ENCODE measurements around the gene OSR1.
"Not testable (repeated sequence)": the region's sequence is repeated elsewhere in the genome, so short reads cannot be mapped to it uniquely, and the experiment has no call there.

The OSR1 gene

DNA sequence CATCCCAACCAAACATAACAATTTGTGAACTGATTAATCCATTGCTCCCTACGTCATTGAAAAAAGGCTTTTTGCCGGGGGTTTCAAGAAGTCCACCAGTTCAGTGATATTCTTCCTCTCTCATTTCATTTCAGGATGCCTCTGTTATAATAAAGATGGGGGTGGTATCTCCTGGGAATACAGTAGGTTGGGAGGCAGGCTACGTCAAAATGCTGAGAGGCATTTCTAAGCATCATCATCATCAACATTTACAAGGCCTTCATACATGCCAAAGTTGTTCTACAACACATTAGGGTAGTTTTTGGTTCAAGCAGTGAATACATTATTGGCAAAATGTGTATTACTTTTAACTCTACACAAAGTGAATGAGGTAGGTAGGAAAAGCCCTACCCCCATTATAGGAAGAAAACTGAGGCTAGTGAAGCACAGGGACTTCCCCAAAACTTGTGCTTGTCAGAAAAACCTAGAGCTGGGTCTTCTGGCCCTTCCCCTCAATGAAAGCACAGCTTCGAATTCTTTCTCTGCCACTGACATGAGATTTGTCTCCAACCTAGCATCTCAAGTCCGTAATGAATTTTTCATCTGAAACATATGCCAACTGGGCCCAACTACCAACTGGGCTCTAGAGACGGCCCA is 11.3 kb downstream of the OSR1 start:
- no peak for DNase-seq (ENCODE audit: low read depth, low spot score)
- H3K27ac ChIP-seq = peak overlapping the region; percentile 76

DNA sequence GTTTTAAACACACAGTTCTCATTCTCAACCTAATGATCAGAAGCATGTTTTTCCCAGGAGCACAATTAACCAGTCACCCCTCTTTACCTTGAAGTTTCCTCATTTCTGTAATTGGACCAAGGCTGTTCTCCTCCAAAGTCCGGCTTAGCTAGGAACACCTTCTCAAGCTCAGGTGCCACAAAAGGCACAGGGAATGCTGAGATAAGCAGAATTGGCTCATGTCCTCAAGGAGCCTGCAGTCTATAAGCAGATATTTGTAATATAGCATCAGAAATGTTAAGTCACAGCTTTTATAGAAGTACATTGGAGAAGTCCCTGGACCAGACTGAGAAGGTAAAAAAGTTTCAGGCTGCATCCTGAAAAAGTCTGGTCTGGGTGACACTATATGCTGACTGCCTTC is 20.7 kb downstream of the OSR1 start:
- no peak overlapping the region for H3K27ac ChIP-seq
- DNase-seq (ENCODE audit: low read depth, low spot score) = no peak

DNA sequence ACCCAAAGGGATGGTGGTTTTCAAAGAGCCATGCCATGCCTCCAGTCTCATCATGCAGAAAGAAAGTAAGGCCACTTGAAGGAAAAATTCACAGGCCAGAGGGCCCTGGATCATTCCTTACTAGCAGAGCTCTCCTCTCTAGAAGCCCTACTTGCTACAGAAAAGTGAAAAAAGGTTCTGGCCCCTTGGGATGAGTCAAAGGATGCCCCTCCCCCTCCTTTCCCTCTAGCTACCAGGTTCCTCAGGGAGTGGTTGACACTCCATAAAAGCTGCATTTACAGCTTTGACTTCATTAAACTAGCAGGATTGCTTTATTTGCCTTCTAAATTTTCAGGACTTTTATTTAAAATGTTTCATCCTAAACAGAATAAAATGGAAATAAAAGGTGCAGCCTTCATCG is 21.2 kb downstream of the OSR1 start:
- DNase-seq (ENCODE audit: low read depth, low spot score) = no peak
- no peak overlapping the region for H3K27ac ChIP-seq

DNA sequence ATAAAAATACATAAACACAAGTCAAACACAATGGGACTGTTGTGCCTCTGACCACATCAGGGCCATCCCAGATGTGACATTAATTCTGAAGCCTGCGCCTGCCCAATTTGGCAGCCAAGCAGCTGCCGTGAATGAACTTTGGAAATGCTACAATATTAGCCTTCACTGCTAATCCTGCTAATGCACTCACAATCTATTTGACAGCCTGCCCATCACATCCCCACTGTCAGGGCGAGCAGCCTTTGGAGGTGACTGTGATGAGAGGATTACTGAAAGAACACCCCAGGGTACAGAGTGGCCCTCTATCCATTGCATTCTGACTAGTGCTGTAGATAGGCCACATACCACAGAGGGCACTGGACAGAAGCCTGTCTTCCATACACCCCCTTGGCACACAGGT is 21.6 kb downstream of the OSR1 start:
- no peak overlapping the region for H3K27ac ChIP-seq
- no peak for DNase-seq (ENCODE audit: low read depth, low spot score)

DNA sequence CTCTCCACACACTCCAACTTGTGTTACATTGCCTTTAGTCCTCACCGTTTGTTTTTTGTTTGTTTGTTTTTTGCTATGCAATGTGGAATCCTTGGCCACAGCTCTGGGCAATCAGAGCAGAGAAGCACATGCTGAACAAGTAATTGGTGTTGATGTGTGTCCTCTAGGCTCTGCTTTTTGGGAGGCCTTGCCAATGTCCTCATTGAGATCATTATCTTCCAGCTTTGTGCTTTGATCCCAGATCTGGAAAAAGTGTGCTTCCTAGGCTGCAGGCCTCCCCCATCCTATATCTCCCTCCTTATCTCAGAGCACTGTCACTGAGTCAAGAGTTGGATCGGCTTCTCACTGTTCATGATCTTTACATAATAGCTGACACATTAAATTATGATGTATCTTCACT is 25.9 kb downstream of the OSR1 start:
- DNase-seq (ENCODE audit: low read depth, low spot score) = no peak
- H3K27ac ChIP-seq = no peak overlapping the region

DNA sequence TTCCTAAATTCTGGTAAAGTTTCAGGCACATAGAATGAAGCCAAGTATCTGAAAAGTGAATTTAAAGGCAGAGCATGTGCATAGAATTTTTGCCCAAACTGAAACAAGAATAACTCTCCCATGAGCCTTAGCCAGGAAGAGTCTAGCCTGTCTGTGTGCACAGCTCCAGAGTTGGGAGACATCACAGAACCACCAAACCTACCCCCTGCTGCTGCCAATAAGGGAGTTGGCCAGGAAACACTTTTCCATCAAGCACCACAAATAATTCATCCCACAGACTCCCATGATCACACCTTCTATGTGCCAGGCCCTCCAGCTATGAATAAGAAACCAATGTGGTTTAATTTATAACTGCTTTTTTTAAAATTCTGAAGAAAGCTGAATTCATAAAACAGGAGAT is 27.0 kb downstream of the OSR1 start:
- DNase-seq (ENCODE audit: low read depth, low spot score) = no peak
- H3K27ac ChIP-seq = no peak overlapping the region

DNA sequence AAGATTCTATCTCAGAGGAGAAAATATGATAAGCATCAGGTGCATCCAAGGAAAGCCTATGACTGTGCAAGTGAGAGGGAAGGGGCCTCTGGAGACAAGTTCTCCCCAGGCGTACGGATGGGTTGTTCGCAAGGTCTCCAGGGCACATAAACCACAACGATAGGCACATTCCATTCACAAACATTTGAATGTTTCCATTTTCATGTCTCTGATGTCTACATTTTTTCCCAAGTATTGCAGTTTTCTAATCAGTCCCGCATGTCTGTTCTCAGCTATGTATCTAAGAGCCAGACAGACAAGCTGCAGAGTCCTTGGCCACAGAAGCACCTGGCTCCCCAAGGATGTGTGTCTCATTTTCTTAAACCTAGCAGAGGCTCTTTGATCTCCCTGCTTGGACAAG is 28.0 kb downstream of the OSR1 start:
- no peak overlapping the region for H3K27ac ChIP-seq
- DNase-seq (ENCODE audit: low read depth, low spot score) = no peak

DNA sequence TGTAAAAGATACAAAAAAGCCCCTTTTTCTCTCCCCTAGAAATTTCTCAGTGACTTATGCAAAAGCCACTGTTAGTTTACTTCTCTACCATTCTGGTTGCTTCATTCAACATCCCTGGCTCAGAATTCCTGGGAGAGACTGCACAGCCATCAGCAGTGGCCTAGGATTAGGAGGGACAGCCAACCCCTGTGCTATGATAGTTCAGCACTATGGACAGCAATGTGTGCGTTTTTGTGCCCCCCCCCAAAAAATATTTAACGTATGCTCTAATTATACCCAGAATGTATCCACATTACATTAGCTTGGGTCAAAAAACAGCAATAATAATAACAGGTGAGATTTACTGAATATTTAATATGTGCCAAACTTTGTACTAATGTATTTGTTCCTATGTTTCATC is 29.0 kb downstream of the OSR1 start:
- no peak overlapping the region for H3K27ac ChIP-seq
- no peak for DNase-seq (ENCODE audit: low read depth, low spot score)

DNA sequence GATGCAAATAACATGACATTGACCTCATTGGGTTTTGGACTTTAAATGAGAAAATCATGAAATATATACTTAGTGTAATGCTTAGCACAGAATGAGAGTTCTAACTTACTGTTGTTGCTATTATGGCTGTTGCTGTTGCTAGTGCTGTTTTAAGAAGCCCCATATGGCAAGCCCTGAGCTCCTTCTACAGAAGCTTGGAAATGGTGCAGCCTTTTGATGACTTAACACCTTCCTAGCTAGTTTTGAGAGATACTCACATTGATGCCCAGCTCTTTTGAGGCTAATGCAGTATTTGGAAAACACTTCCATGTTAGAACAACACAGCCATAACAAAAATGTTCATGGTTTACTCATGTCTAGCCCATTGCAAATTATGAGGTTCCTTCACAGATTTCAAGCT is 30.9 kb downstream of the OSR1 start:
- H3K27ac ChIP-seq = no peak overlapping the region
- no peak for DNase-seq (ENCODE audit: low read depth, low spot score)

DNA sequence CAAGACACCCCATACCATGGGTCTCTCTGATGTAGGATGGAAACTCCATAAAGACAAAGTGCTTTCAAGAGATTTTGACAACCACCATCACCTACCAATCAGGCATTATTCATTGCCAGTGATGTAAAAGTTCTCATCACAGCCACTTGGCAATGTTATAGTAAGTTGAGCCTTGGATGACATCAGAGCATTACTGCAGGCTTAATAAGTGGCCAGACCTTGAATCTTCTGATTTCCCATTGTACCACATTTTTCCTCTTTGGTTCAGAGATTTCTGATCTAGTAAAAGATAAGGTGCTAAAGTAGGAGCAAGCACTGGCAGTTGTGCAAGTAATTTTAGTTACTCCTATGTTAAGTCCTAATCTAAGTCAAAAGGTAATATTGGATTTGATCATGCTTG is 36.5 kb downstream of the OSR1 start:
- no peak overlapping the region for H3K27ac ChIP-seq
- DNase-seq (ENCODE audit: low read depth, low spot score) = no peak

DNA sequence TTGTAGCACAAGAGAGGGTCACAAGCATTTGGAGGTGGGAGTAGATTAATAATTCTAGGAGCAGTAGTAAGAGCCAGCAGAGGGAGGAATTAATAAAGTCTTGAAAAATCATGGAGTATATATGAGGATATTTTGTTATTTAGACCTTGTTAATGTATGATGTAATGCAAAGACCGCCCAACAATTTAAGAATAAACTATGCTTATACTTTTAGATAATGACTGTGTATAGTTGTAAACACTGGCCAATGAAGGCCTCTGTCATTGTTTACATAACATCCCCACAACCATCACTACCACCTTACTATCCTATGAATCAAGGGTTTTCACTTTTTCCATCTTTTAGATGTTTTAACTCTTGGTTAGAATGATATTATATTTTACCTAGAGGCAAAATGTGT is 37.6 kb downstream of the OSR1 start:
- DNase-seq (ENCODE audit: low read depth, low spot score) = no peak
- H3K27ac ChIP-seq = no peak overlapping the region

DNA sequence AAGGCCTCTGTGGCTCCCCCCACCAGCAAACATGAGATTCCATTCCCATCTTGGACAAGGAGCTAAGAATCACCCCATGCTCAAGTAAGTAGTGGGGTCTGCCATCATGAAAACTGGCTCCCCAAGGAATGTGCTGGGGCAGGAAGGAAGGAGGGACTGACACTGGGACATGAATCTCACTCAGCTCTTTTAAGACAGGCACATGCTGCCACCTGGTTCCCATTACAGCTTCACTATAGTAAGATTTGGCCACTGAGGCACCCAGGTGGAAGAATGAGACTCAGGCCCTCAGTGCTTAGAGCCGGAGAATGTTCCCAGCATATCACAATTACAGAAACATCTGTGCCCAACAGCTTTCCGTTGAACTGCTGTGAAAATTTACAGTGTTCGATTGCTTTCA is 38.7 kb downstream of the OSR1 start:
- no peak for DNase-seq (ENCODE audit: low read depth, low spot score)

DNA sequence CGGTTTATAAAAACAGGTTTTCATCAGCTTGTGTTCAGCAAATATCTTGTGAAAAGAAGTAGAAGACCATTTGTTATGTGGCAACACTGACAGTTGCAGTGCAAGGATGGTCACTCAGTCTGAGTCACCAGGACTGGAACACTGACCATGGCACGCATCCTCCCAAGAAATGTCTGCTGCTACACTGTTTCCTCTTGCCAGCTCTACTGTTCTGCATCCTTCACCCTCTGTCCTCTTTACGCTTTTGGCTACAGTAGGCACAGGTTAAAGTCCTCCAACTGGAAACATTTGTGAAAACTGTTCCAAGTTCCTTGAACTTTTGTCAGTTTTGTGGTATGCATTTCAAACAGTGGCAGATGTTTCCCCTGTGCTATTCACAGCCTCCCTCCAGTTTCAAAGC is 39.4 kb downstream of the OSR1 start:
- no peak for DNase-seq (ENCODE audit: low read depth, low spot score)
- no peak overlapping the region for H3K27ac ChIP-seq

More for the DNA sequence above, 38.7 kb downstream of the OSR1 start:
- H3K27ac ChIP-seq = no peak overlapping the region

DNA sequence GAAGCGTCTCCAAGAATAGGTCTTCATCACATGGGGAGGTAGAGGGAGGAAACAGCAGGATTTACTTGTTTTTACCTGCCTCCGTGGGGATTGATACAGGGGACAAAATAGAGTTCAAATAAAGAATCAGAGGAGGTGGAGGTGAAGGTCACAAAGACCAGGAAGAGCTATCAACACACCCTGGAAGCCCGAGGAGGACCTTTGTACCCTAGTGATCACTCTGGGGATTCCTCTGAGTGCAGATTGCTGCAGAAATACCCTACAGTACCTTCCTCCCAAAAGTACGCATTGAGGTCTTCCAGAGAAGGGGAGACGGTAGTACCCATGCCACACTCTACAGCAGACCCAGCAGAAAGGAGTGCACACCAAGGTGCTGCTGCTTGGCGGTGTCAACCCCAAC is 44.9 kb downstream of the OSR1 start:
- H3K27ac ChIP-seq = no peak overlapping the region
- DNase-seq (ENCODE audit: low read depth, low spot score) = no peak

DNA sequence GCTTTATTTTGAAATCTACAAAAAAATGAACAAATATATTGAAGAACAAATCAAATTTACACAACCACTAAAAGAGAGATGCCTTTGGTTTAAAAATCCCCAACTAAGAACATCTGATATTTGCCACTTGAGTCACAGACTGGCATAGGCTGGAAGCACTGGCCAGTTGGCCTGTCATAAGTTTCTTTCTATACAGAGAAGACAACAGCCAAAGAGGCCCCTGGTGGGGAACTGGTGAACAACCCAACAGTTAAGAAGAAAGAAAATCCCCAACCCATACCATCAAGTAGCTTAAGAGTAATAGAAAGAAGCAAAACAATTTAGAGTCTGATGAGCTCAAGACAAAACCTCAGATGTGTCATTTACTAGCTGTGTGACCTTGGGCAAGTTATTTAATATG is 45.5 kb downstream of the OSR1 start:
- no peak overlapping the region for H3K27ac ChIP-seq
- DNase-seq (ENCODE audit: low read depth, low spot score) = no peak

DNA sequence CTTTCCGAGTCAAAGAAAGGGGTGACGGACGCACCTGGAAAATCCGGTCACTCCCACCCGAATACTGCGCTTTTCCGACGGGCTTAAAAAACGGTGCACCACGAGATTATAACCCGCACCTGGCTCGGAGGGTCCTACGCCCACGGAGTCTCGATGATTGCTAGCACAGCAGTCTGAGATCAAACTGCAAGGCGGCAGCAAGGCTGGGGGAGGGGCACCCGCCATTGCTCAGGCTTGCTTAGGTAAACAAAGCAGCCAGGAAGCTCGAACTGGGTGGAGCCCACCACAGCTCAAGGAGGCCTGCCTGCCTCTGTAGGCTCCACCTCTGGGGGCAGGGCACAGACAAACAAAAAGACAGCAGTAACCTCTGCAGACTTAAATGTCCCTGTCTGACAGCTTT is 52.4 kb downstream of the OSR1 start:
- not testable (repeated sequence) for DNase-seq (ENCODE audit: low read depth, low spot score); H3K27ac ChIP-seq

DNA sequence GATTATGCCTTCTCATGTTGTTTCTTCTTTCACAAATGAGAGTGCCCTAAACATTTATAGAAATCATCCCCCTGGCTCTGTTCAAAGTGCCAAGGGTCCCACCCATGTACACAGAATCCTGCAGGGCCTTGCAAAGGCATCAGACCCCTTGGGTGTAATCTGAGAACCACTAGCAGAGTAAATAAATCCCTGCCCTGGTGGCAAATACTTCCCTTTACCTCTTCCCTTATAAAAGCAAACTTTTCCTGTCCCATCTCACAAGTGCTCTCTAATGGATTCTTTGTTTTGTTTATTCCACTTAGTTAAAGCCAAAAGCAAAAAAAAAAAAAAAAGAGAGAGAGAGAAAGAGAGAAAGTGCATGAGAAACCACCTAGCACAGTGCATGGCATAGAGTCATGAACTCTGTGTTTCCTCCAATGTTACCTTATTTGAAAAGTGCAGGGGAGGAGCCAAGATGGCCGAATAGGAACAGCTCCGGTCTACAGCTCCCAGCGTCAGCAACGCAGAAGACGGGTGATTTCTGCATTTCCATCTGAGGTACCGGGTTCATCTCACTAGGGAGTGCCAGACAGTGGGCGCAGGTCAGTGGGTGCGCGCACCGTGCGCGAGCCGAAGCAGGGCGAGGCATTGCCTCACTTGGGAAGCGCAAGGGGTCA is 52.9 kb downstream of the OSR1 start:
- not testable (repeated sequence) for DNase-seq (ENCODE audit: low read depth, low spot score); H3K27ac ChIP-seq

DNA sequence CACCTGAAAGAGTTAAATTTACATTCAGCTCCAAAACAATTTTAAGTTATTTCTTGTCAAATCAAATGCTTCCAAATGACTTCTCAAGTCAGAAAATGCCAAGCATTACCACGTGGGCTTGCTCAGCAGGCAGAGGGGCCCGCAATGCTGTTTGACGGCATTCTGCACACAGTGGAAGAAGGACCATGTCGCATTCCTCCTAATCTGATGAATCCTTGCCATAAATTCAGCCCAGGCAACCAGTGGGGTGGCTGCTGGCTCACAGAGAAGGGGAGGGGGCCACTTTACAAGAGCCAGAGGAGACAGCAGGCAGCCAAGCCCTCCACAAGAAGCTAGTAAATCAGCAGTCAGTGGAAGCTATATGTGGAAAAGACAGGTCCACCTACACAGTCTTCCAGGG is 56.7 kb downstream of the OSR1 start:
- no peak for DNase-seq (ENCODE audit: low read depth, low spot score)

More for the DNA sequence above, 56.7 kb downstream of the OSR1 start:
- no peak overlapping the region for H3K27ac ChIP-seq

Data from epithelial cell of prostate (primary cell).